NCI-H1105 (cell line): Measurements from ENCODE around the gene PTPRN2.
"Not testable (repeated sequence)": the region's sequence is repeated elsewhere in the genome, so short reads cannot be mapped to it uniquely, and the experiment has no call there.

ENCODE experiments used
- DNase-seq: peaks from one replicate; lab custom pipeline; 2025; lab: John Stamatoyannopoulos, UW

Gene PTPRN2

GRCh38 chr7:158443688-158444483, 143.7 kb downstream of the PTPRN2 start:
- DNase-seq = no peak

DNA sequence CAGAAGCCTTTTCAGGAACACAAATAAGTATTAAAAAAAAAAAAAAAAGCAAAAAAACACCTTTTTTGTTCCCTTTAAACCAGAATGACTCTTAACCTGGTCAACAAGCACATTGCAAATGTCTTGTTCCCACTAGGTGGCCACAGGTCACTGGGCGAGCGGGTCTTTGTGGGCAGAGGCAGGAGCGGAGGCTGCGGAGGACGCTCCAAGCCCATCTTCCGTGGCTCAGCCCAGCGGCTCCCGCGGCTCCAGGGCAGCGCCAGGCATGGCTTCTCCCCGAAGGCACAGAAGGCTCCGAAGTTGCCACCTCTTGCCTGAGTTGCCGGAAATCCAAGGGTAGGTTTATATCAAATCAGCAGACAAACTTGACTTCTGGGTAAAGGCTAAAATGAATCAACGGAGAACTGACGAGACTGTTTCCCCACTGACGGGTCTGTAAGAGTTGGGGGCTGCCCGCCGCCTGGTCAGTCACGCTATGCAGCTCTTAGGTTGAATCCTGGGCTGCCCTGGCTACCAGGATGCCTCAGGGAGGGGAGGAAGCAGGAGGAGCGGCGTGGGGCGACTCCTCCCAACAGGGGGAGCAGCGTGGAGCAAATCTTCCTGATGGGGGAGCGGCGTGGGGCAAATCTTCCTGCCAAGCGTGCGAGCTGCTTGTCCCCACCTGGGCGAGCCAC, 144.5 kb downstream of the PTPRN2 start:
- no peak for DNase-seq

DNA sequence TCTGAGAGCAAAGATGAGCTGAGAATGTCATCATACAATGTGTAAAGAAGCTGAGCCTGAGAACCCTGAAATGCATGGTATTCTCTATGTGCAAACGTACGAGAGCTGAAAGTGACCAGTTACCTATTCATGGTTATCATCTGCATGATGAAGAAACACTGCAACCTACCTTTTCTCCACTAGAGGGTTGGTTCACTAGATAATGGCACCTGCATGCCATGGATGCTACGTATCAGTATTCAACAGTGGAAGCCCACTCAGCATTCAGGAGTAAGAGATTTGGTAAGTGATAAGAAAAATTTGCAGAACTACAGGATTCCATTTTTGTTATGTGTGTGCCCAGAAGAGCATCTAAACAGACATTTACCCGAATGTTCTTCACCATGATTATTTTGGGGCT, 145.4 kb downstream of the PTPRN2 start:
- no peak for DNase-seq

DNA sequence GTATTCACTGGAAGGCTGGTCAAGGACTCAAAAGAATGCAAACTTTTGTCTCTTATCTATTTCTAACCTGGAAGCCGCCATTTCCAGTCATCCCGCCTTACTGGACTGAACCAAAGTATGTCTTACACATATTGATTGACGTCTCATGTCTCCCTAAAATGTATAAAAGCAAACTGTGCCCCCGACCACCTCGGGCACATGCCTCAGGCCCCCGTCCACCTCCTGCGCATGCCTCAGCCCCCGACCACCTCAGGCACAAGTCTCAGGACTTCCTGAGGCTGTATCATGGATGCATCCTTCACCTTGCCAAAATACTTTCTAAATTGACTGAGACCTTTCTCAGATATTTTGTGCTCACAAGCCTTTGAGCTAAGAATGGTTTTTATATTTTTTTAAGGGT, 148.6 kb downstream of the PTPRN2 start:
- no peak for DNase-seq

DNA sequence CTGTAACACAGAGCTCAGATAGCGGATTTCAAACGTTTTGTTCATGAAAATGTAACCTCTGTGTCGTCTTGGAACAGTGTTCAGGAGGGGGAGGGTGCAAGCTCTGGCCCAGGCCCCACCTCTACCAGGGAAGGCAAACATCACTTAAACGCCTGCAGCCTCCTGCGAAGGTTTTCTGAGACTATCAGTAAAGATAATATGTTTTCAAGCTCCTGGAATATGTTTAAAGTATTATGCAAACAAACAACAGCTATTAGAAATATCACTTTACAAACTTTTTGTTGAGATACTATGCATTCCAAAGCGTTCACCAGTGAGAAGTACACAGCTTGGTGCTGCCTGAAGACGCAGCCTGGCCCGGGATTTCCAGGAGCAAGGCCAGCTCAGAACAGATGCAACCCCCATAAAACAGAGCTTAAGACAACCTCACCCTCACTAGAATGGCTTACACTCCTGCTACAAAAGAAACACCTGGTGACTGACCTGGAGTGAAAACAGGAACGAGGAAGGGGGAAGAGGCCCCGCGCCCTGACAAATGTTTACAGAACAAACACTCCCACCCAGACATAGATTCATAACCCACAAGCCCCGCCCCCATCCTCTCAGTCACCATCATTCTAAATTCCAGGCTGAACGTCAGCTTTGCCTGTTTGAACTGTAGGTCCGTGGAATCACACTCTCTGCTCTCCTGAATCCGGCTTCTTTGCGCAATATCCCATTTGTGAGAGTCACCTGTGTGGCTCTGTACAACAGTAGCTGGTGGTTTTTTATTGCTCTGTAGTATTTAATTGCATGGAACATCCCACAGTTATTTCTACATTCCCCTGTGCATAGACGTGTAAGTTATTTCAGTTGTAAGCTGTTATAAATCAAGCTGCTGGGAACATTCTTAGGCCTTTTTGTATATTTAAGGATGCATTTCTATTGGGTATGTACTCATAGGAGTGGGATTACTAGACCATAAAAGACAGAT, 155.0 kb downstream of the PTPRN2 start:
- peak; percentile 92 for DNase-seq

- DNase-seq = no peak
Observed at GRCh38 chr7:158431941-158432347, 155.7 kb downstream of the PTPRN2 start.

- no peak for DNase-seq
Observed at GRCh38 chr7:158431055-158431940, 156.3 kb downstream of the PTPRN2 start.

- DNase-seq = no peak
Observed at GRCh38 chr7:158430308-158431034, 157.2 kb downstream of the PTPRN2 start.

- DNase-seq = no peak
Observed at GRCh38 chr7:158428837-158429753, 158.5 kb downstream of the PTPRN2 start.

DNA sequence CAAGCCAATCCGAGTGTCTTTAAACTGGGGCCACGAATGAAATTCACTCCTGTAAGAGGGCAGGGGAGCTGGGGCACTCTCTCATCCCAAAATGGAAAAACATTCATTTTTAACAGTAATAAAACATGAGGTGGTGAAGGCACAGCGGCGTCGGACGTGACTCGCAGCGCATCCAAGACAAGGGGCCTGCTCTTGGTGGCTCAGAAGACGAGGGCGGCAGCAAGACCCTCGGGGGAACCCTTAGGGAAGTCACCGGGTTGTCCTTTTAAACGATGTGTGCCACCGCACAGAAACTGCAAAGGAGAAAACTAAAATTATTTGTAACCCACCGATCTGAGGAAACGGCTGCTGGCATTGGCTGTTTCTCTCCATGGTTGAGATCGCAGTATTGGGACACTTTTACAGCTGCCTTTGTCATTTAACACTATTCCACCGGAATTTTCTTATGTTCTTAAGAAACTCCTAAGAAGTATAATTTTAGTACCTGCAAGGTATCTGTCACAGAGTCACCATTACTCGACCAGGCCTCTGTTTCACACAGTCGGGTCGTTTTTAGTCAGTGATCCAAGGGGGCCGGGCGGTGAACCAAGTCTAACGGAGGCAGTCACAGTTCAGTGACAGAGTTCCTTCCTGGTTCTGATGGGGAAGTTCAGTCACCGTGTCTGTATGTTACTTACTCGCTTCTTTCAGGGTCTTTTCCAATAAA, 159.3 kb downstream of the PTPRN2 start:
- no peak for DNase-seq

DNA sequence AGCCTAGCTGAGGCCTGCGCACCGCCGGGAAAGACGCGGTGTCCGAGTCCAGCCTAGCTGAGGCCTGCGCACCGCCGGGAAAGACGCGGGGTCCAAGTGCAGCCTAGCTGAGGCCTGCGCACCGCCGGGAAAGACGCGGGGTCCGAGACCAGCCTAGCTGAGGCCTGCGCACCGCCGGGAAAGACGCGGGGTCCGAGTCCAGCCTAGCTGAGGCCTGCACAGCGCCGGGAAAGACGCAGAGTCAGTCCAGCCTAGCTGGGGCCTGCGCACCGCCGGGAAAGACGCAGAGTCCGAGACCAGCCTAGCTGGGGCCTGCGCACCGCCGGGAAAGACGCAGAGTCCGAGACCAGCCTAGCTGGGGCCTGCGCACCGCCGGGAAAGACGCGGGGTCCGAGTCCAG, 161.9 kb downstream of the PTPRN2 start:
- DNase-seq = not testable (repeated sequence)

GRCh38 chr7:158424531-158424930, 163.1 kb downstream of the PTPRN2 start:
- no peak for DNase-seq

DNA sequence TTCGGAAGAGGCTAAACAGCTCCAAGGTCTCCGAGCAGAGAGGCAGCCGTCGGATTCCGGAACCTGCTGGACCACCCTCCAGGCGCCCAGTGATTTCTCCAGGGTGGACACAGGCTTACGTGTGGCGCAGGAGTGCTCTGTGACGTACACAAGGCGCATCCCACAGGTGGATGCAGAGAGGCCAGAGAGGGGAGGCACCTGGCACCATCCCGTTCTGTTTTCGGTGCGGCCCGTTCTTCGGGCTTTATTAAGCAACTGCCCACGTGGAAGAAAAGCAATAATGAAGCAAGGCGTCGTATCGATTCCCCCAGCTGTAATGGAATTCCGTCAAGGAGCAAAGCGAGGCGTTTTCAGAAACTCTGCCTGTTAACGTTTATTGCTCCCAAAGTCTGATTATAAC, 163.6 kb downstream of the PTPRN2 start:
- DNase-seq = no peak

GRCh38 chr7:158422887-158423560, 164.6 kb downstream of the PTPRN2 start:
- no peak for DNase-seq

DNA sequence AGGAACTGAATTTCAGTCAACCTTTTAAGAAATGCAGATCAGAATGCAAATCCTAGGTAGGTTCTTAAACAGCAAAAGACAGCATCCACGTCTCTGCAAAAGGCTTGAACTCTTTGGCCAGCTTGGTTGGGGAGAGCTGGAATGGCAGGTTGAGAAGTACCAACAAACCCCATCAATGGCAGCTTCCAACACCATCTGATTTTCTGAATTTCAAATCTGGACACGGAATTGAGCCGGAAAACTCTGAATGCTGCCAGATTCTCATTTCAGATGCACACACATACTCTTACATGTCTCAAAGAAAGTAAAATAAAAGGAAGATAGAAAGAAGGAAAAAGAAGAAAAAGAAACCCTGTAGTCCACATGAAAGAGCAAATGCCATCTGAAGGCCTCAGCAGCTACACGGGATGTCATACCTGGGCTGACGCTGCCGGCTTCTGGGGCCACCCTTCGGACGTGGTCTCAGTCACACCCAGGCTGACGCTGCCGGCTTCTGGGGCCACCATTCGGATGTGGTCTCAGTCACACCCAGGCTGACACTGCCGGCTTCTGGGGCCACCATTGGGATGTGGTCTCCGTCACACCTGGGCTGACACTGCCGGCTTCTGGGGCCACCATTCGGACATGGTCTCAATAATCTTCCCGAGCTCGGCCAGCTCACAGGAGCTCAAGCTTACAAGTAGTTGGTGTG, 165.3 kb downstream of the PTPRN2 start:
- no peak for DNase-seq

DNA sequence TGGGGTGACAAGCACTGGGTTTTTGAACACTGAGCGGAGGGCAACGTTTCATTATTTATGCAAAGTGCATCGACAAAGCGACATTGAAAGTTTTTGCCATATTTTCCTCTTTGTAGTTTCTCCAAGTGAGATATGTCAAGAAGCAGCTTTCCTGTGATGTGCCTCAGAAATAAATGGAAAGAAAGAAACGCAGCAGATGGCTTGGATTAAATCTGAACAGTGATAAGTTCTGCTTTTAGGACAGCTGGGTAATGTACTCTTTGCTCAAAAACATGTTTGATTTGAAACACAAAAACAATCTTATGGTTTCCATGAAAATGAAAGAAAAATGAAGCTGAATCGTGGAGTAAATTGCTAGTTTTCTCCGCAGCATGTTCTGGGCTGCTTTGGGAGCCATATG, 166.3 kb downstream of the PTPRN2 start:
- DNase-seq = no peak

- no peak for DNase-seq
Observed at GRCh38 chr7:158420591-158421340, 166.9 kb downstream of the PTPRN2 start.
